ENCODE results near the gene MRS2.

The MRS2 gene

GRCh38 chr6:24376871-24377270, 25.9 kb upstream of the MRS2 start:
- no peak for DNase-seq
- Histone ChIP-seq H3K79me2 (ENCODE audit: low read length) (no peaks in the 10 kb centered on the region), H3F3A (ENCODE audit: insufficient read depth, low read length) (no peaks in the 10 kb centered on the region), H3K4me1 (ENCODE audit: low read length) (no peaks in the 10 kb centered on the region), H4K20me1 (ENCODE audit: insufficient read depth, low read length) (no peaks in the 10 kb centered on the region), H3K36me3 (replicated peaks; ENCODE audit: insufficient read depth, low read length) (no peaks in the 10 kb centered on the region), H3K27ac (ENCODE audit: low read length) (no peak overlapping the region), H3K4me2 (ENCODE audit: low read depth, low read length) (no peak overlapping the region), H2AFZ (ENCODE audit: low read length) (no peak overlapping the region), H3K4me3 (ENCODE audit: low read length) (no peak overlapping the region), H3K9me3 (replicated peaks; ENCODE audit: insufficient read depth, low read length) (no peaks in the 10 kb centered on the region), H3K27me3 (replicated peaks; ENCODE audit: insufficient read depth, low read length) (no peaks in the 10 kb centered on the region), H3K9ac (ENCODE audit: low read length) (no peak overlapping the region), H3K9me2 (replicated peaks; ENCODE audit: insufficient read depth, low read length) (no peaks in the 10 kb centered on the region)
- TF ChIP-seq EZH2phosphoT487 (IDR thresholded peaks at IDR 0.05; ENCODE audit: low read length): no peak
- TF ChIP-seq EZH2 (optimal IDR thresholded peaks at IDR 0.05; ENCODE audit: low read depth, low read length): no peak
- no peak for TF ChIP-seq CTCF (IDR thresholded peaks at IDR 0.05; ENCODE audit: low read length)

GRCh38 chr6:24378473-24379097, 24.2 kb upstream of the MRS2 start:
- no peaks in the 10 kb centered on the region for H3K36me3 ChIP-seq (replicated peaks; ENCODE audit: insufficient read depth, low read length)
- H3K79me2 ChIP-seq (ENCODE audit: low read length): no peaks in the 10 kb centered on the region
- no peaks in the 10 kb centered on the region for H3F3A ChIP-seq (ENCODE audit: insufficient read depth, low read length)
- H3K4me3 ChIP-seq (ENCODE audit: low read length): no peak overlapping the region
- no peak overlapping the region for H3K27ac ChIP-seq (ENCODE audit: low read length)
- H3K9me3 ChIP-seq (replicated peaks; ENCODE audit: insufficient read depth, low read length): no peaks in the 10 kb centered on the region
- no peak for DNase-seq
- H4K20me1 ChIP-seq (ENCODE audit: insufficient read depth, low read length): no peaks in the 10 kb centered on the region
- H2AFZ ChIP-seq (ENCODE audit: low read length): no peak overlapping the region
- no peak overlapping the region for H3K9ac ChIP-seq (ENCODE audit: low read length)
- no peaks in the 10 kb centered on the region for H3K9me2 ChIP-seq (replicated peaks; ENCODE audit: insufficient read depth, low read length)
- H3K4me2 ChIP-seq (ENCODE audit: low read depth, low read length): no peak overlapping the region
- H3K27me3 ChIP-seq (replicated peaks; ENCODE audit: insufficient read depth, low read length): no peaks in the 10 kb centered on the region
- TF ChIP-seq CTCF (IDR thresholded peaks at IDR 0.05; ENCODE audit: low read length): no peak
- no peak for TF ChIP-seq EZH2phosphoT487 (IDR thresholded peaks at IDR 0.05; ENCODE audit: low read length)
- H3K4me1 ChIP-seq (ENCODE audit: low read length): no peaks in the 10 kb centered on the region

GRCh38 chr6:24381476-24382219, 21.1 kb upstream of the MRS2 start:
- no peak overlapping the region for H3K27ac ChIP-seq (ENCODE audit: low read length)
- DNase-seq: no peak
- no peak overlapping the region for H2AFZ ChIP-seq (ENCODE audit: low read length)
- TF ChIP-seq EZH2 (optimal IDR thresholded peaks at IDR 0.05; ENCODE audit: low read depth, low read length) (no peak), CTCF (IDR thresholded peaks at IDR 0.05; ENCODE audit: low read length) (no peak), EZH2phosphoT487 (IDR thresholded peaks at IDR 0.05; ENCODE audit: low read length) (no peak)
- no peaks in the 10 kb centered on the region for H3K4me1 ChIP-seq (ENCODE audit: low read length)
- H3F3A ChIP-seq (ENCODE audit: insufficient read depth, low read length): no peaks in the 10 kb centered on the region
- no peaks in the 10 kb centered on the region for H3K79me2 ChIP-seq (ENCODE audit: low read length)
- H3K36me3 ChIP-seq (replicated peaks; ENCODE audit: insufficient read depth, low read length): no peaks in the 10 kb centered on the region
- H3K9me3 ChIP-seq (replicated peaks; ENCODE audit: insufficient read depth, low read length): no peaks in the 10 kb centered on the region
- H3K4me3 ChIP-seq (ENCODE audit: low read length): no peak overlapping the region
- no peaks in the 10 kb centered on the region for H3K27me3 ChIP-seq (replicated peaks; ENCODE audit: insufficient read depth, low read length)
- no peaks in the 10 kb centered on the region for H4K20me1 ChIP-seq (ENCODE audit: insufficient read depth, low read length)
- H3K9ac ChIP-seq (ENCODE audit: low read length): no peak overlapping the region
- H3K4me2 ChIP-seq (ENCODE audit: low read depth, low read length): no peak overlapping the region
- no peaks in the 10 kb centered on the region for H3K9me2 ChIP-seq (replicated peaks; ENCODE audit: insufficient read depth, low read length)
